AG04449 (cell line): ENCODE results near the gene AK8.

Experiments
- CTCF ChIA-PET: fragments of 350-600 bp; formaldehyde crosslinking; extraction: SDS; loops from one replicate; lab custom pipeline; 2021; ENCODE audit warnings: antibody characterized with exemption; lab: Yijun Ruan, JAX
- POLR2A ChIA-PET: fragments of 400-600, 350-600 bp; formaldehyde crosslinking; extraction: SDS; loops from one replicate; lab custom pipeline; 2020; ENCODE audit warnings: antibody characterized with exemption, inconsistent platforms; lab: Yijun Ruan, JAX
- DNase-seq: peaks from one replicate; pipeline ENCODE4 v3.0.0-alpha.2; 2010; ENCODE audit warnings: low read depth, low spot score
- H3K4me3 ChIP-seq: 2 replicates; pipeline ENCODE4 v1.5.1; 2011; ENCODE audit warnings: low read depth, mild to moderate bottlenecking, control low read depth, low read length
- CTCF ChIP-seq: IDR thresholded peaks from one replicate; pipeline ENCODE4 v1.5.1; 2011; ENCODE audit warnings: mild to moderate bottlenecking, moderate library complexity, low read length, control low read depth, inconsistent platforms; ENCODE audit not compliant: insufficient read depth; ENCODE audit errors: missing control alignments

The AK8 gene

GRCh38 chr9:132901858-132902831 is 24.1 kb upstream of the AK8 start:
- peak; percentile 88 for TF ChIP-seq CTCF
- peak; percentile 19 for DNase-seq
- ChIA-PET POLR2A (interaction anchor here (1.0 kb wide), 1 partner anchor 21 kb away, joined by 3 read pairs; no protein-coding TSS in a partner anchor), CTCF (interaction anchor here (0.6 to 10.9 kb wide), 40 partner anchors 8 to 503 kb away, joined by 3 to 193 read pairs (median 4); partner anchors contain the start of genes SPACA9 and TSC1)
- H3K4me3 ChIP-seq = no peak overlapping the region

- no peak overlapping the region for H3K4me3 ChIP-seq
- no peak for TF ChIP-seq CTCF
- ChIA-PET CTCF (interaction anchor here (1.2 to 10.9 kb wide), 3 partner anchors 16 to 30 kb away, joined by 3 to 193 read pairs (median 64); no protein-coding TSS in a partner anchor), POLR2A (no interaction called here)
- DNase-seq = no peak
Observed at GRCh38 chr9:132898051-132898450, 20.0 kb upstream of the AK8 start.

- TF ChIP-seq CTCF = no peak
- no peak overlapping the region for H3K4me3 ChIP-seq
- ChIA-PET POLR2A (interaction anchor here (1.5 kb wide), 1 partner anchor 48 kb away, joined by 3 read pairs; the partner anchor contains the start of gene TSC1), CTCF (interaction anchor here (1.2 to 10.9 kb wide), 4 partner anchors 6 to 18 kb away, joined by 3 to 193 read pairs (median 34); partner anchors contain the start of gene SPACA9)
- DNase-seq = no peak
Observed at GRCh38 chr9:132896906-132897305, 18.8 kb upstream of the AK8 start.

GRCh38 chr9:132896264-132896663 is 18.2 kb upstream of the AK8 start:
- POLR2A ChIA-PET = interaction anchor here (1.5 kb wide), 1 partner anchor 49 kb away, joined by 3 read pairs; the partner anchor contains the start of gene TSC1
- CTCF ChIA-PET = interaction anchor here (1.0 to 10.9 kb wide), 5 partner anchors 7 to 76 kb away, joined by 3 to 193 read pairs (median 3); partner anchors contain the start of gene SPACA9
- no peak for TF ChIP-seq CTCF
- no peak for DNase-seq
- H3K4me3 ChIP-seq = no peak overlapping the region

- TF ChIP-seq CTCF = no peak
- no peak for DNase-seq
- ChIA-PET POLR2A (no interaction called here), CTCF (interaction anchor here (1.0 to 10.9 kb wide), 4 partner anchors 8 to 77 kb away, joined by 3 to 193 read pairs (median 34); partner anchors contain the start of gene SPACA9)
- H3K4me3 ChIP-seq = no peak overlapping the region
Observed at GRCh38 chr9:132894862-132895835, 17.1 kb upstream of the AK8 start.
